ENCODE measurements around the gene RTL1. TPM values are rescaled to one million over a fixed set of nuclear protein-coding genes. Genes with fewer than 3 reads are reported as not detected.

RTL1 gene
- total RNA-seq, 2 donors from 2014 or later = not detected

GRCh38 chr14:100893228-100893601, 10.3 kb downstream of the RTL1 start:
- H3K36me3 Mint-ChIP-seq (ENCODE audit: insufficient read depth in 2 of 2) = no peaks in the 10 kb centered on the region
- H3K27me3 Mint-ChIP-seq (ENCODE audit: low read depth) = no peaks in the 10 kb centered on the region

GRCh38 chr14:100892496-100893227, 10.9 kb downstream of the RTL1 start:
- ATAC-seq (replicated peaks in 1 of 2) = no peak
- DNase-seq = no peak
- Mint-ChIP-seq H3K36me3 (ENCODE audit: insufficient read depth in 2 of 2) (no peaks in the 10 kb centered on the region), H3K27ac (no peak overlapping the region), H3K27me3 (ENCODE audit: low read depth) (no peaks in the 10 kb centered on the region), H3K4me3 (no peak overlapping the region), H3K4me1 (ENCODE audit: low read depth) (no peaks in the 10 kb centered on the region), H3K9me3 (no peaks in the 10 kb centered on the region)

More at GRCh38 chr14:100893228-100893601, 10.3 kb downstream of the RTL1 start:
- ATAC-seq (replicated peaks in 1 of 2) = no peak
- DNase-seq = no peak
- H3K4me1 Mint-ChIP-seq (ENCODE audit: low read depth) = no peaks in the 10 kb centered on the region
- no peak overlapping the region for H3K27ac Mint-ChIP-seq
- no peak overlapping the region for H3K4me3 Mint-ChIP-seq
- no peaks in the 10 kb centered on the region for H3K9me3 Mint-ChIP-seq

- no peaks in the 10 kb centered on the region for H3K27me3 Mint-ChIP-seq (ENCODE audit: low read depth)
- H3K4me3 Mint-ChIP-seq = no peak overlapping the region
- no peaks in the 10 kb centered on the region for H3K4me1 Mint-ChIP-seq (ENCODE audit: low read depth)
- no peaks in the 10 kb centered on the region for H3K36me3 Mint-ChIP-seq (ENCODE audit: insufficient read depth in 2 of 2)
- DNase-seq (no peak), ATAC-seq (replicated peaks in 1 of 2) (no peak)
- H3K27ac Mint-ChIP-seq = no peak overlapping the region
- no peaks in the 10 kb centered on the region for H3K9me3 Mint-ChIP-seq
Observed at GRCh38 chr14:100891501-100892445, 11.7 kb downstream of the RTL1 start.

GRCh38 chr14:100891051-100891450, 12.5 kb downstream of the RTL1 start:
- no peaks in the 10 kb centered on the region for H3K4me1 Mint-ChIP-seq (ENCODE audit: low read depth)
- no peak for ATAC-seq (replicated peaks in 1 of 2)
- no peak for DNase-seq
- H3K36me3 Mint-ChIP-seq (ENCODE audit: insufficient read depth in 2 of 2) = no peaks in the 10 kb centered on the region
- no peaks in the 10 kb centered on the region for H3K9me3 Mint-ChIP-seq
- H3K27ac Mint-ChIP-seq = no peak overlapping the region
- no peak overlapping the region for H3K4me3 Mint-ChIP-seq
- H3K27me3 Mint-ChIP-seq (ENCODE audit: low read depth) = peaks cover under 1% of the 10 kb centered on the region

GRCh38 chr14:100890061-100890850, 13.3 kb downstream of the RTL1 start:
- H3K9me3 Mint-ChIP-seq = no peaks in the 10 kb centered on the region
- ATAC-seq (replicated peaks in 1 of 2) = no peak
- H3K4me1 Mint-ChIP-seq (ENCODE audit: low read depth) = no peaks in the 10 kb centered on the region
- no peak overlapping the region for H3K27ac Mint-ChIP-seq
- no peak overlapping the region for H3K4me3 Mint-ChIP-seq
- peaks cover 8% of the 10 kb centered on the region for H3K27me3 Mint-ChIP-seq (ENCODE audit: low read depth)
- H3K36me3 Mint-ChIP-seq (ENCODE audit: insufficient read depth in 2 of 2) = no peaks in the 10 kb centered on the region
- no peak for DNase-seq

- ATAC-seq (replicated peaks in 1 of 2) = no peak
- no peak overlapping the region for H3K4me3 Mint-ChIP-seq
Observed at GRCh38 chr14:100889641-100890040, 13.9 kb downstream of the RTL1 start.

GRCh38 chr14:100888789-100889315, 14.7 kb downstream of the RTL1 start:
- Mint-ChIP-seq H3K27me3 (ENCODE audit: low read depth) (peaks cover 8% of the 10 kb centered on the region), H3K27ac (no peak overlapping the region), H3K4me1 (ENCODE audit: low read depth) (no peaks in the 10 kb centered on the region), H3K4me3 (no peak overlapping the region), H3K36me3 (ENCODE audit: insufficient read depth in 2 of 2) (no peaks in the 10 kb centered on the region), H3K9me3 (no peaks in the 10 kb centered on the region)
- DNase-seq (no peak), ATAC-seq (replicated peaks in 1 of 2) (no peak)

More at GRCh38 chr14:100889641-100890040, 13.9 kb downstream of the RTL1 start:
- Mint-ChIP-seq H3K9me3 (no peaks in the 10 kb centered on the region), H3K4me1 (ENCODE audit: low read depth) (no peaks in the 10 kb centered on the region), H3K27me3 (ENCODE audit: low read depth) (peaks cover 8% of the 10 kb centered on the region), H3K36me3 (ENCODE audit: insufficient read depth in 2 of 2) (no peaks in the 10 kb centered on the region), H3K27ac (no peak overlapping the region)
- DNase-seq = no peak

- Mint-ChIP-seq H3K4me1 (ENCODE audit: low read depth) (no peaks in the 10 kb centered on the region), H3K27me3 (ENCODE audit: low read depth) (peaks cover 8% of the 10 kb centered on the region), H3K4me3 (no peak overlapping the region), H3K36me3 (ENCODE audit: insufficient read depth in 2 of 2) (no peaks in the 10 kb centered on the region), H3K27ac (no peak overlapping the region), H3K9me3 (no peaks in the 10 kb centered on the region)
- ATAC-seq (replicated peaks in 1 of 2) (no peak), DNase-seq (no peak)
Observed at GRCh38 chr14:100887728-100888335, 15.7 kb downstream of the RTL1 start.

- no peak overlapping the region for H3K27ac Mint-ChIP-seq
- no peaks in the 10 kb centered on the region for H3K36me3 Mint-ChIP-seq (ENCODE audit: insufficient read depth in 2 of 2)
Observed at GRCh38 chr14:100885617-100886016, 17.9 kb downstream of the RTL1 start.

GRCh38 chr14:100885196-100885595, 18.3 kb downstream of the RTL1 start:
- no peaks in the 10 kb centered on the region for H3K4me1 Mint-ChIP-seq (ENCODE audit: low read depth)
- H3K9me3 Mint-ChIP-seq = no peaks in the 10 kb centered on the region
- no peaks in the 10 kb centered on the region for H3K36me3 Mint-ChIP-seq (ENCODE audit: insufficient read depth in 2 of 2)
- peaks cover 8% of the 10 kb centered on the region for H3K27me3 Mint-ChIP-seq (ENCODE audit: low read depth)
- no peak for ATAC-seq (replicated peaks in 1 of 2)
- no peak overlapping the region for H3K27ac Mint-ChIP-seq
- no peak overlapping the region for H3K4me3 Mint-ChIP-seq
- DNase-seq = no peak

More at GRCh38 chr14:100885617-100886016, 17.9 kb downstream of the RTL1 start:
- Mint-ChIP-seq H3K9me3 (no peaks in the 10 kb centered on the region), H3K4me3 (no peak overlapping the region), H3K27me3 (ENCODE audit: low read depth) (peaks cover 8% of the 10 kb centered on the region), H3K4me1 (ENCODE audit: low read depth) (no peaks in the 10 kb centered on the region)
- no peak for DNase-seq
- ATAC-seq (replicated peaks in 1 of 2) = no peak

- ATAC-seq (replicated peaks in 1 of 2) = no peak
- no peaks in the 10 kb centered on the region for H3K9me3 Mint-ChIP-seq
Observed at GRCh38 chr14:100884456-100884855, 19.1 kb downstream of the RTL1 start.

GRCh38 chr14:100883789-100884101, 19.8 kb downstream of the RTL1 start:
- H3K4me1 Mint-ChIP-seq (ENCODE audit: low read depth) = no peaks in the 10 kb centered on the region
- H3K27me3 Mint-ChIP-seq (ENCODE audit: low read depth) = peaks cover 8% of the 10 kb centered on the region
- ATAC-seq (replicated peaks in 1 of 2) (no peak), DNase-seq (no peak)
- no peak overlapping the region for H3K27ac Mint-ChIP-seq
- no peak overlapping the region for H3K4me3 Mint-ChIP-seq
- H3K36me3 Mint-ChIP-seq (ENCODE audit: insufficient read depth in 2 of 2) = no peaks in the 10 kb centered on the region
- H3K9me3 Mint-ChIP-seq = no peaks in the 10 kb centered on the region

More at GRCh38 chr14:100884456-100884855, 19.1 kb downstream of the RTL1 start:
- no peak overlapping the region for H3K4me3 Mint-ChIP-seq
- H3K27me3 Mint-ChIP-seq (ENCODE audit: low read depth) = peaks cover 8% of the 10 kb centered on the region
- H3K4me1 Mint-ChIP-seq (ENCODE audit: low read depth) = no peaks in the 10 kb centered on the region
- no peak overlapping the region for H3K27ac Mint-ChIP-seq
- no peaks in the 10 kb centered on the region for H3K36me3 Mint-ChIP-seq (ENCODE audit: insufficient read depth in 2 of 2)
- no peak for DNase-seq

Data from activated T-cell treated with anti-CD3 and anti-CD28 coated beads, Interleukin-2, amount 50 U/mL, for 72 hours (primary cell).